Astrocyte (in vitro differentiated cells and primary cell): ENCODE data around the gene LDHD.

Source experiments
- CTCF ChIP-seq: IDR thresholded peaks from 2 replicates; pipeline ENCODE4 v1.5.1; 2011; ENCODE audit warnings: low read depth, mild to moderate bottlenecking, inconsistent platforms, low read length, moderate library complexity; ENCODE audit not compliant: insufficient read depth
- EZH2 ChIP-seq: IDR thresholded peaks from 2 replicates; pipeline ENCODE4 v1.6.1; 2012; ENCODE audit warnings: mild to moderate bottlenecking, low read length, inconsistent platforms; ENCODE audit not compliant: insufficient read depth

- TF ChIP-seq CTCF (no peak), EZH2 (no peak)
These were observed 6.0 kb upstream of the LDHD start for GRCh38 chr16:75122609-75123008.
